Measurements from ENCODE around the gene MDN1.

DNA sequence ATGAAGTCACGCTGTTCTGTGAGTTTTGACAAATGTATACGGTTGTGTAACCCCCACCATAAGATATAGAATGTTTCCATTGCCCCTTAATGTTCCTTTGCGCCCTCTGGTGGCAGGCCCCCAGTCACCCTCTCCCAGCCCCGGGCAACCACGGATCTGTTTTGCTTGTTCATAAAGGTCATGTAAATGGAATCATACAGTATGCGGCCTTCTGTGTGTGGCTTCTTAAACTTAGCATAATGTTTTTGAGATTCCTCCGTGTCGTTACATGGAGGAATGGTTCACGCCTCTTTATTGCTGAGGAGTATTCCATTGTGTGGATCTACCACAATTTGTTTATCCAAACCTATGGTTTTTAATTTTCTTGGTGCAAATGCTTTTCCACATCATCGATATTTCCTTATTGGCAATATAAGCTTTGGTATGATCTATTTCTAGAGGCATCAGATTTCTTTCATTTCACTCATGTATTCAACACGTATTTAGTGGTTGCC lies 209.4 kb downstream of the MDN1 start:
- TF ChIP-seq, protein P1, sequence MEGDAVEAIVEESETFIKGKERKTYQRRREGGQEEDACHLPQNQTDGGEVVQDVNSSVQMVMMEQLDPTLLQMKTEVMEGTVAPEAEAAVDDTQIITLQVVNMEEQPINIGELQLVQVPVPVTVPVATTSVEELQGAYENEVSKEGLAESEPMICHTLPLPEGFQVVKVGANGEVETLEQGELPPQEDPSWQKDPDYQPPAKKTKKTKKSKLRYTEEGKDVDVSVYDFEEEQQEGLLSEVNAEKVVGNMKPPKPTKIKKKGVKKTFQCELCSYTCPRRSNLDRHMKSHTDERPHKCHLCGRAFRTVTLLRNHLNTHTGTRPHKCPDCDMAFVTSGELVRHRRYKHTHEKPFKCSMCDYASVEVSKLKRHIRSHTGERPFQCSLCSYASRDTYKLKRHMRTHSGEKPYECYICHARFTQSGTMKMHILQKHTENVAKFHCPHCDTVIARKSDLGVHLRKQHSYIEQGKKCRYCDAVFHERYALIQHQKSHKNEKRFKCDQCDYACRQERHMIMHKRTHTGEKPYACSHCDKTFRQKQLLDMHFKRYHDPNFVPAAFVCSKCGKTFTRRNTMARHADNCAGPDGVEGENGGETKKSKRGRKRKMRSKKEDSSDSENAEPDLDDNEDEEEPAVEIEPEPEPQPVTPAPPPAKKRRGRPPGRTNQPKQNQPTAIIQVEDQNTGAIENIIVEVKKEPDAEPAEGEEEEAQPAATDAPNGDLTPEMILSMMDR (IDR thresholded peaks at IDR 0.05 in 4 of 5, conservative IDR thresholded peaks at IDR 0.05 in 1 of 5) = peak; percentile 67 to 89 (median 81)
- no peak for TF ChIP-seq POLR2A (IDR thresholded peaks at IDR 0.05)

Data from gastrocnemius medialis (tissue), 4 donors.